ENCODE measurements around the gene ATG4D.

GRCh38 chr19:10567656-10568055, 24.0 kb downstream of the ATG4D start:
- TF ChIP-seq, protein P1, sequence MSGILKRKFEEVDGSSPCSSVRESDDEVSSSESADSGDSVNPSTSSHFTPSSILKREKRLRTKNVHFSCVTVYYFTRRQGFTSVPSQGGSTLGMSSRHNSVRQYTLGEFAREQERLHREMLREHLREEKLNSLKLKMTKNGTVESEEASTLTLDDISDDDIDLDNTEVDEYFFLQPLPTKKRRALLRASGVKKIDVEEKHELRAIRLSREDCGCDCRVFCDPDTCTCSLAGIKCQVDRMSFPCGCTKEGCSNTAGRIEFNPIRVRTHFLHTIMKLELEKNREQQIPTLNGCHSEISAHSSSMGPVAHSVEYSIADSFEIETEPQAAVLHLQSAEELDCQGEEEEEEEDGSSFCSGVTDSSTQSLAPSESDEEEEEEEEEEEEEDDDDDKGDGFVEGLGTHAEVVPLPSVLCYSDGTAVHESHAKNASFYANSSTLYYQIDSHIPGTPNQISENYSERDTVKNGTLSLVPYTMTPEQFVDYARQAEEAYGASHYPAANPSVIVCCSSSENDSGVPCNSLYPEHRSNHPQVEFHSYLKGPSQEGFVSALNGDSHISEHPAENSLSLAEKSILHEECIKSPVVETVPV (CRISPR knock-in tag; IDR thresholded peaks at IDR 0.05), result no peak
- TF ChIP-seq, protein P2, sequence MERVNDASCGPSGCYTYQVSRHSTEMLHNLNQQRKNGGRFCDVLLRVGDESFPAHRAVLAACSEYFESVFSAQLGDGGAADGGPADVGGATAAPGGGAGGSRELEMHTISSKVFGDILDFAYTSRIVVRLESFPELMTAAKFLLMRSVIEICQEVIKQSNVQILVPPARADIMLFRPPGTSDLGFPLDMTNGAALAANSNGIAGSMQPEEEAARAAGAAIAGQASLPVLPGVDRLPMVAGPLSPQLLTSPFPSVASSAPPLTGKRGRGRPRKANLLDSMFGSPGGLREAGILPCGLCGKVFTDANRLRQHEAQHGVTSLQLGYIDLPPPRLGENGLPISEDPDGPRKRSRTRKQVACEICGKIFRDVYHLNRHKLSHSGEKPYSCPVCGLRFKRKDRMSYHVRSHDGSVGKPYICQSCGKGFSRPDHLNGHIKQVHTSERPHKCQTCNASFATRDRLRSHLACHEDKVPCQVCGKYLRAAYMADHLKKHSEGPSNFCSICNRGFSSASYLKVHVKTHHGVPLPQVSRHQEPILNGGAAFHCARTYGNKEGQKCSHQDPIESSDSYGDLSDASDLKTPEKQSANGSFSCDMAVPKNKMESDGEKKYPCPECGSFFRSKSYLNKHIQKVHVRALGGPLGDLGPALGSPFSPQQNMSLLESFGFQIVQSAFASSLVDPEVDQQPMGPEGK (CRISPR knock-in tag; IDR thresholded peaks at IDR 0.05; ENCODE audit: borderline replicate concordance), result no peak
- TF ChIP-seq TOX (CRISPR knock-in tag; IDR thresholded peaks at IDR 0.05; ENCODE audit: borderline replicate concordance) (no peak), POU6F1 (CRISPR knock-in tag; IDR thresholded peaks at IDR 0.05; ENCODE audit: borderline replicate concordance, low read depth) (no peak), ZNF70 (CRISPR knock-in tag; IDR thresholded peaks at IDR 0.05) (no peak), GLIS3 (CRISPR knock-in tag; IDR thresholded peaks at IDR 0.05) (no peak), PPARA (CRISPR knock-in tag; IDR thresholded peaks at IDR 0.05; ENCODE audit: borderline replicate concordance) (no peak), CSDC2 (CRISPR knock-in tag; IDR thresholded peaks at IDR 0.05) (no peak), ZNF565 (CRISPR knock-in tag; conservative IDR thresholded peaks at IDR 0.05; ENCODE audit: low read depth) (no peak), ARNTL (CRISPR knock-in tag; IDR thresholded peaks at IDR 0.05; ENCODE audit: borderline replicate concordance, low read depth) (no peak), RARB (CRISPR knock-in tag; IDR thresholded peaks at IDR 0.05) (no peak)

Measured in SK-N-SH treated with all-trans-retinoic acid at 6 μM for 48 hours (cell line).